OCI-LY3 (cell line): ENCODE measurements around the gene ROBO1.

Experiments
- H2AFZ ChIP-seq: fragments of 200-600, 300-600 bp; shearing (Covaris generic); 2 replicates; pipeline ENCODE4 v1.6.0; 2014; ENCODE audit warnings: antibody characterized with exemption, low read depth, low read length
- H3K27ac ChIP-seq: fragments of 200-600, 300-600 bp; sonication (generic); 2 replicates; pipeline ENCODE4 v1.5.1; 2014; ENCODE audit warnings: mild to moderate bottlenecking, low read length, moderate library complexity, mixed read lengths
- H3K27me3 ChIP-seq: fragments of 200-600, 300-600 bp; sonication (generic); 2 replicates; pipeline ENCODE4 v1.6.1; 2014; ENCODE audit warnings: low read depth, low read length, mixed read lengths
- H3K36me3 ChIP-seq: fragments of 200-600, 300-600 bp; sonication (generic); replicated peaks from 2 replicates; pipeline ENCODE3; 2014; ENCODE audit warnings: low read depth, low read length, mixed read lengths
- H3K4me1 ChIP-seq: fragments of 300-600, 200-600 bp; sonication (generic); 2 replicates; pipeline ENCODE4 v1.6.1; 2014; ENCODE audit warnings: low read length, mixed read lengths
- H3K4me2 ChIP-seq: fragments of 200-600, 300-600 bp; sonication (generic); 2 replicates; pipeline ENCODE4 v1.6.1; 2014; ENCODE audit warnings: low read length, mixed read lengths
- H3K4me3 ChIP-seq: fragments of 300-600, 200-600 bp; sonication (generic); 2 replicates; pipeline ENCODE4 v1.5.1; 2014; ENCODE audit warnings: antibody characterized with exemption, mild to moderate bottlenecking, low read length, moderate library complexity
- H3K79me2 ChIP-seq: fragments of 300-600, 200-600 bp; shearing (Covaris generic); 2 replicates; pipeline ENCODE4 v1.6.1; 2014; ENCODE audit warnings: mild to moderate bottlenecking, low read length, mixed read lengths
- H3K9ac ChIP-seq: fragments of 300-600, 200-600 bp; shearing (Covaris generic); 2 replicates; pipeline ENCODE4 v1.6.0; 2014; ENCODE audit warnings: mild to moderate bottlenecking, low read length, moderate library complexity
- H3K9me3 ChIP-seq: fragments of 200-600, 300-600 bp; shearing (Covaris generic); 2 replicates; pipeline ENCODE4 v1.6.1; 2014; ENCODE audit warnings: low read length, mixed read lengths; ENCODE audit not compliant: insufficient read depth
- H4K20me1 ChIP-seq: fragments of 200-600, 300-600 bp; sonication (generic); 2 replicates; pipeline ENCODE4 v1.6.1; 2016; ENCODE audit warnings: low read length, mixed read lengths; ENCODE audit not compliant: insufficient read depth
- CTCF ChIP-seq: fragments of 200-600, 300-600 bp; sonication (generic); IDR thresholded peaks from 2 replicates; pipeline ENCODE4 v1.5.1; 2014; ENCODE audit warnings: antibody characterized with exemption, low read length, low read depth
- EZH2phosphoT487 ChIP-seq: fragments of 200-600 bp; shearing (Covaris generic); IDR thresholded peaks from 2 replicates; pipeline ENCODE4 v1.6.1; 2018; ENCODE audit warnings: antibody characterized with exemption, mixed run types, low read depth

Gene ROBO1

GRCh38 chr3:78611278-78611677 is 1156.5 kb downstream of the ROBO1 start:
- no peaks in the 10 kb centered on the region for H4K20me1 ChIP-seq
- no peaks in the 10 kb centered on the region for H3K79me2 ChIP-seq
- no peak overlapping the region for H3K9ac ChIP-seq
- no peak overlapping the region for H3K4me2 ChIP-seq
- no peaks in the 10 kb centered on the region for H3K9me3 ChIP-seq
- no peaks in the 10 kb centered on the region for H3K4me1 ChIP-seq
- no peaks in the 10 kb centered on the region for H3K27me3 ChIP-seq
- no peaks in the 10 kb centered on the region for H3K36me3 ChIP-seq
- no peak for TF ChIP-seq CTCF
- TF ChIP-seq EZH2phosphoT487: no peak
- no peak overlapping the region for H2AFZ ChIP-seq
- H3K4me3 ChIP-seq: no peak overlapping the region
- H3K27ac ChIP-seq: no peak overlapping the region

GRCh38 chr3:78610462-78611125 is 1157.2 kb downstream of the ROBO1 start:
- H3K27me3 ChIP-seq: no peaks in the 10 kb centered on the region
- H3K4me2 ChIP-seq: no peak overlapping the region
- no peaks in the 10 kb centered on the region for H3K79me2 ChIP-seq
- no peaks in the 10 kb centered on the region for H3K36me3 ChIP-seq
- H3K4me1 ChIP-seq: no peaks in the 10 kb centered on the region
- H3K9me3 ChIP-seq: no peaks in the 10 kb centered on the region
- no peak overlapping the region for H3K27ac ChIP-seq
- no peak overlapping the region for H3K4me3 ChIP-seq
- no peak overlapping the region for H3K9ac ChIP-seq
- no peaks in the 10 kb centered on the region for H4K20me1 ChIP-seq
- TF ChIP-seq EZH2phosphoT487 (no peak), CTCF (no peak)
- no peak overlapping the region for H2AFZ ChIP-seq

- TF ChIP-seq CTCF (no peak), EZH2phosphoT487 (no peak)
- no peaks in the 10 kb centered on the region for H3K36me3 ChIP-seq
- no peaks in the 10 kb centered on the region for H3K27me3 ChIP-seq
- no peaks in the 10 kb centered on the region for H3K4me1 ChIP-seq
- H4K20me1 ChIP-seq: no peaks in the 10 kb centered on the region
- no peaks in the 10 kb centered on the region for H3K79me2 ChIP-seq
- no peak overlapping the region for H3K4me2 ChIP-seq
- no peak overlapping the region for H3K27ac ChIP-seq
- H2AFZ ChIP-seq: no peak overlapping the region
- no peak overlapping the region for H3K4me3 ChIP-seq
- no peaks in the 10 kb centered on the region for H3K9me3 ChIP-seq
- no peak overlapping the region for H3K9ac ChIP-seq
Measured at GRCh38 chr3:78606756-78607155, 1161.0 kb downstream of the ROBO1 start.

GRCh38 chr3:78605178-78605577 is 1162.6 kb downstream of the ROBO1 start:
- no peak overlapping the region for H3K27ac ChIP-seq
- H3K9ac ChIP-seq: no peak overlapping the region
- no peaks in the 10 kb centered on the region for H3K4me1 ChIP-seq

More at GRCh38 chr3:78605178-78605577, 1162.6 kb downstream of the ROBO1 start:
- no peaks in the 10 kb centered on the region for H4K20me1 ChIP-seq
- H3K36me3 ChIP-seq: no peaks in the 10 kb centered on the region
- no peak overlapping the region for H3K4me3 ChIP-seq
- H3K27me3 ChIP-seq: no peaks in the 10 kb centered on the region
- H3K79me2 ChIP-seq: no peaks in the 10 kb centered on the region
- TF ChIP-seq EZH2phosphoT487 (no peak), CTCF (no peak)
- H3K9me3 ChIP-seq: no peaks in the 10 kb centered on the region
- H3K4me2 ChIP-seq: no peak overlapping the region
- no peak overlapping the region for H2AFZ ChIP-seq
